Lower leg skin (tissue), 4 donors: Measurements from ENCODE around the gene MIAT. TPM values are rescaled to one million over a fixed set of nuclear protein-coding genes. Genes with fewer than 3 reads are reported as not detected.

Source experiments
- DNase-seq, 2 donors: peaks; one replicate each; pipeline ENCODE4 v3.0.0-alpha.2; 2019; ENCODE audit warnings: low spot score in 2 of 2
- H3K4me3 ChIP-seq: fragments of 200-600 bp; sonication (generic); 2 replicates; pipeline ENCODE4 v1.5.1; 2017; ENCODE audit warnings: mild to moderate bottlenecking, low read depth; ENCODE audit not compliant: poor library complexity, severe bottlenecking
- CTCF ChIP-seq, 3 donors: fragments of 450-650 bp; IDR thresholded peaks; one replicate each; pipeline ENCODE4 v1.5.1; 2016; ENCODE audit warnings: antibody characterized with exemption in 3 of 3, mild to moderate bottlenecking in 3 of 3, moderate library complexity in 2 of 3
- POLR2A ChIP-seq, 2 donors: fragments of 450-650 bp; IDR thresholded peaks; one replicate each; pipeline ENCODE4 v1.6.1; 2016 to 2017; ENCODE audit warnings: antibody characterized with exemption in 2 of 2, mild to moderate bottlenecking in 1 of 2, moderate library complexity in 1 of 2
- WGBS, 2 donors: methylation state at CpG; one replicate each; pipeline ENCODE4 v1.1.5; 2018; 5-methylcytosine and 5-hydroxymethylcytosine counted together
- intact Hi-C: fragments of 100-400 bp; cut with DNase I; formaldehyde crosslinking; loops from one replicate; pipeline ENCODE4 v1.15.0; 2023; ENCODE audit warnings: low total_unique reads
- total RNA-seq, 4 donors: library from RNA; depleted of rRNA; stranded (reverse); fragments of >200 nt; gene quantifications; one replicate each; pipeline ENCODE4 v1.1.0, GENCODE V29; 2016

The MIAT gene
- total RNA-seq, 4 donors from 2014 or later: 0.47 to 2.4 (median 1.4) TPM

GRCh38 chr22:26648011-26648497 lies 9.3 kb upstream of the MIAT start:
- no peak for DNase-seq
- intact Hi-C loops: no loop called here
- TF ChIP-seq CTCF (IDR thresholded peaks at IDR 0.05): no peak
- no peak for TF ChIP-seq POLR2A (IDR thresholded peaks at IDR 0.05)
- 40 to 44% methylated on average over 17 of the region's 17 CpGs for WGBS, 2 donors
- H3K4me3 ChIP-seq: no peak overlapping the region

- WGBS, 2 donors: 69 to 79% methylated on average over 6 of the region's 6 CpGs
- intact Hi-C loops: no loop called here
- H3K4me3 ChIP-seq: no peak overlapping the region
- DNase-seq: no peak
- TF ChIP-seq CTCF (IDR thresholded peaks at IDR 0.05) (no peak), POLR2A (IDR thresholded peaks at IDR 0.05) (no peak)
Observed at GRCh38 chr22:26648528-26649388, 8.6 kb upstream of the MIAT start.

GRCh38 chr22:26650722-26651421 lies 6.5 kb upstream of the MIAT start:
- 85 to 94% methylated on average over 6 of the region's 6 CpGs for WGBS, 2 donors

GRCh38 chr22:26651815-26652214 lies 5.6 kb upstream of the MIAT start:
- intact Hi-C loops: no loop called here
- no peak for TF ChIP-seq CTCF (IDR thresholded peaks at IDR 0.05)
- TF ChIP-seq POLR2A (IDR thresholded peaks at IDR 0.05): no peak

More at GRCh38 chr22:26650722-26651421, 6.5 kb upstream of the MIAT start:
- TF ChIP-seq CTCF (IDR thresholded peaks at IDR 0.05) (no peak), POLR2A (IDR thresholded peaks at IDR 0.05) (no peak)
- intact Hi-C loops: no loop called here
- no peak for DNase-seq
- H3K4me3 ChIP-seq: no peak overlapping the region

GRCh38 chr22:26658161-26658560 lies 773 bp downstream of the MIAT start:
- DNase-seq: no peak
- no peak overlapping the region for H3K4me3 ChIP-seq
- TF ChIP-seq CTCF (IDR thresholded peaks at IDR 0.05) (no peak), POLR2A (IDR thresholded peaks at IDR 0.05) (no peak)
- intact Hi-C loops: no loop called here
- WGBS, 2 donors: 5 to 9% methylated on average over 11 of the region's 11 CpGs

More at GRCh38 chr22:26651815-26652214, 5.6 kb upstream of the MIAT start:
- WGBS, 2 donors: 83 to 87% methylated on average over 10 of the region's 10 CpGs
- H3K4me3 ChIP-seq: no peak overlapping the region
- DNase-seq: no peak
